ENCODE data around the gene PHTF2.

PHTF2 gene

GRCh38 chr7:77959080-77959479, 160.5 kb downstream of the PHTF2 start:
- TF ChIP-seq REST (IDR thresholded peaks at IDR 0.05; ENCODE audit: insufficient replicate concordance, low read depth) (no peak), GABPA (IDR thresholded peaks at IDR 0.05; ENCODE audit: low read depth) (no peak), SPI1 (IDR thresholded peaks at IDR 0.05; ENCODE audit: borderline replicate concordance, low read depth) (no peak), POLR2AphosphoS5 (IDR thresholded peaks at IDR 0.05; ENCODE audit: low read depth) (no peak), CTCF (IDR thresholded peaks at IDR 0.05; ENCODE audit: insufficient read depth, low read length) (no peak)
- Histone ChIP-seq H3K27ac (replicated peaks) (no peak overlapping the region), H3K27me3 (ENCODE audit: insufficient read depth, poor library complexity, severe bottlenecking) (no peaks in the 10 kb centered on the region), H3K4me3 (replicated peaks; ENCODE audit: insufficient read depth, low read length) (no peak overlapping the region)
- no peak for DNase-seq (ENCODE audit: low read depth in 1 of 2, low spot score in 1 of 2)

- H3K4me3 ChIP-seq (replicated peaks; ENCODE audit: insufficient read depth, low read length): no peak overlapping the region
- no peak for DNase-seq (ENCODE audit: low read depth in 1 of 2, low spot score in 1 of 2)
- no peak for TF ChIP-seq GABPA (IDR thresholded peaks at IDR 0.05; ENCODE audit: low read depth)
- TF ChIP-seq SPI1 (IDR thresholded peaks at IDR 0.05; ENCODE audit: borderline replicate concordance, low read depth): no peak
- no peak for TF ChIP-seq REST (IDR thresholded peaks at IDR 0.05; ENCODE audit: insufficient replicate concordance, low read depth)
- TF ChIP-seq POLR2AphosphoS5 (IDR thresholded peaks at IDR 0.05; ENCODE audit: low read depth): no peak
- TF ChIP-seq CTCF (IDR thresholded peaks at IDR 0.05; ENCODE audit: insufficient read depth, low read length): no peak
Measured at GRCh38 chr7:77960336-77960735, 161.8 kb downstream of the PHTF2 start.

GRCh38 chr7:77967429-77967828, 168.9 kb downstream of the PHTF2 start:
- Histone ChIP-seq H3K27ac (replicated peaks) (no peak overlapping the region), H3K27me3 (ENCODE audit: insufficient read depth, poor library complexity, severe bottlenecking) (no peaks in the 10 kb centered on the region), H3K4me3 (replicated peaks; ENCODE audit: insufficient read depth, low read length) (no peak overlapping the region)
- no peak for DNase-seq (ENCODE audit: low read depth in 1 of 2, low spot score in 1 of 2)
- TF ChIP-seq POLR2AphosphoS5 (IDR thresholded peaks at IDR 0.05; ENCODE audit: low read depth) (no peak), REST (IDR thresholded peaks at IDR 0.05; ENCODE audit: insufficient replicate concordance, low read depth) (no peak), SPI1 (IDR thresholded peaks at IDR 0.05; ENCODE audit: borderline replicate concordance, low read depth) (no peak), GABPA (IDR thresholded peaks at IDR 0.05; ENCODE audit: low read depth) (no peak), CTCF (IDR thresholded peaks at IDR 0.05; ENCODE audit: insufficient read depth, low read length) (no peak)

More at GRCh38 chr7:77960336-77960735, 161.8 kb downstream of the PHTF2 start:
- Histone ChIP-seq H3K27me3 (ENCODE audit: insufficient read depth, poor library complexity, severe bottlenecking) (no peaks in the 10 kb centered on the region), H3K27ac (replicated peaks) (no peak overlapping the region)
